ENCODE data around the gene AURKAIP1.

Gene AURKAIP1

GRCh38 chr1:1358433-1359271 is 16.4 kb downstream of the AURKAIP1 start, which contains the start of gene MXRA8:
MXRA8 (minus strand) TSS chr1:1358555; CDS start chr1:1358504, 51 bp downstream.
- TF ChIP-seq ISL1 (CRISPR knock-in tag; IDR thresholded peaks at IDR 0.05): no peak
- no peak for TF ChIP-seq ZNF8 (CRISPR knock-in tag; IDR thresholded peaks at IDR 0.05)
- no peak for TF ChIP-seq ARNTL (CRISPR knock-in tag; IDR thresholded peaks at IDR 0.05; ENCODE audit: borderline replicate concordance, low read depth)
- TF ChIP-seq CSDC2 (CRISPR knock-in tag; IDR thresholded peaks at IDR 0.05): no peak
- TF ChIP-seq BACH2 (CRISPR knock-in tag; IDR thresholded peaks at IDR 0.05; ENCODE audit: borderline replicate concordance): no peak
- no peak for TF ChIP-seq ZC3H10 (CRISPR knock-in tag; IDR thresholded peaks at IDR 0.05)
- TF ChIP-seq ZNF70 (CRISPR knock-in tag; IDR thresholded peaks at IDR 0.05): no peak
- TF ChIP-seq GLIS3 (CRISPR knock-in tag; IDR thresholded peaks at IDR 0.05): no peak
- TF ChIP-seq RARB (CRISPR knock-in tag; IDR thresholded peaks at IDR 0.05): no peak
- TF ChIP-seq ZNF565 (CRISPR knock-in tag; conservative IDR thresholded peaks at IDR 0.05; ENCODE audit: low read depth): no peak
- no peak for TF ChIP-seq CREB5 (CRISPR knock-in tag; IDR thresholded peaks at IDR 0.05; ENCODE audit: low read depth)
- ATAC-seq: no peak

- ATAC-seq: no peak
- no peak for TF ChIP-seq ZNF8 (CRISPR knock-in tag; IDR thresholded peaks at IDR 0.05)
- no peak for TF ChIP-seq ZFP30 (CRISPR knock-in tag; IDR thresholded peaks at IDR 0.05)
- TF ChIP-seq ARNTL (CRISPR knock-in tag; IDR thresholded peaks at IDR 0.05; ENCODE audit: borderline replicate concordance, low read depth): no peak
- no peak for TF ChIP-seq ESRRG (CRISPR knock-in tag; IDR thresholded peaks at IDR 0.05)
- TF ChIP-seq PPARA (CRISPR knock-in tag; IDR thresholded peaks at IDR 0.05; ENCODE audit: borderline replicate concordance): no peak
- TF ChIP-seq GLIS3 (CRISPR knock-in tag; IDR thresholded peaks at IDR 0.05): no peak
- no peak for TF ChIP-seq ZC3H10 (CRISPR knock-in tag; IDR thresholded peaks at IDR 0.05)
- TF ChIP-seq PATZ1 (CRISPR knock-in tag; IDR thresholded peaks at IDR 0.05; ENCODE audit: borderline replicate concordance): no peak
- no peak for TF ChIP-seq POU6F1 (CRISPR knock-in tag; IDR thresholded peaks at IDR 0.05; ENCODE audit: borderline replicate concordance, low read depth)
- TF ChIP-seq CSDC2 (CRISPR knock-in tag; IDR thresholded peaks at IDR 0.05): no peak
Measured at GRCh38 chr1:1357871-1358432, 17.1 kb downstream of the AURKAIP1 start.

- no peak for ATAC-seq
- no peak for TF ChIP-seq ARNTL (CRISPR knock-in tag; IDR thresholded peaks at IDR 0.05; ENCODE audit: borderline replicate concordance, low read depth)
- TF ChIP-seq TSHZ2 (CRISPR knock-in tag; IDR thresholded peaks at IDR 0.05): no peak
- no peak for TF ChIP-seq CSRNP3 (CRISPR knock-in tag; IDR thresholded peaks at IDR 0.05)
- TF ChIP-seq ZNF8 (CRISPR knock-in tag; IDR thresholded peaks at IDR 0.05): no peak
- no peak for TF ChIP-seq POU6F1 (CRISPR knock-in tag; IDR thresholded peaks at IDR 0.05; ENCODE audit: borderline replicate concordance, low read depth)
- TF ChIP-seq PATZ1 (CRISPR knock-in tag; IDR thresholded peaks at IDR 0.05; ENCODE audit: borderline replicate concordance): no peak
- no peak for TF ChIP-seq ESRRG (CRISPR knock-in tag; IDR thresholded peaks at IDR 0.05)
- no peak for TF ChIP-seq CSDC2 (CRISPR knock-in tag; IDR thresholded peaks at IDR 0.05)
- no peak for TF ChIP-seq RARB (CRISPR knock-in tag; IDR thresholded peaks at IDR 0.05)
- no peak for TF ChIP-seq GLIS3 (CRISPR knock-in tag; IDR thresholded peaks at IDR 0.05)
- TF ChIP-seq ZC3H10 (CRISPR knock-in tag; IDR thresholded peaks at IDR 0.05): no peak
- TF ChIP-seq ISL1 (CRISPR knock-in tag; IDR thresholded peaks at IDR 0.05): no peak
- TF ChIP-seq ZNF70 (CRISPR knock-in tag; IDR thresholded peaks at IDR 0.05): no peak
- TF ChIP-seq ZFP30 (CRISPR knock-in tag; IDR thresholded peaks at IDR 0.05): no peak
- TF ChIP-seq SNAI2 (CRISPR knock-in tag; IDR thresholded peaks at IDR 0.05): no peak
- TF ChIP-seq ZFP3 (CRISPR knock-in tag; IDR thresholded peaks at IDR 0.05): no peak
- no peak for TF ChIP-seq TOX (CRISPR knock-in tag; IDR thresholded peaks at IDR 0.05; ENCODE audit: borderline replicate concordance)
- TF ChIP-seq BACH2 (CRISPR knock-in tag; IDR thresholded peaks at IDR 0.05; ENCODE audit: borderline replicate concordance): no peak
Measured at GRCh38 chr1:1356796-1357401, 18.1 kb downstream of the AURKAIP1 start.

Data from SK-N-SH treated with all-trans-retinoic acid at 6 μM for 48 hours (cell line).